Testis (tissue), 2 donors: ENCODE data around the gene ERC2.

ENCODE experiments used
- POLR2A ChIP-seq: fragments of 450-650 bp; IDR thresholded peaks from one replicate; pipeline ENCODE4 v1.6.1; 2017; ENCODE audit warnings: antibody characterized with exemption, mild to moderate bottlenecking, moderate library complexity
- TF ChIP-seq, protein P1 (sequence below), 3 experiments: fragments of 450-650 bp in 2 of 3; fragments of 200-600 bp in 1 of 3; sonication (generic) in 1 of 3; IDR thresholded peaks; one replicate each; pipeline ENCODE4 v1.5.1; 2016 to 2019; ENCODE audit warnings: antibody characterized with exemption in 3 of 3, mild to moderate bottlenecking in 2 of 3, moderate library complexity in 1 of 3

DNA sequence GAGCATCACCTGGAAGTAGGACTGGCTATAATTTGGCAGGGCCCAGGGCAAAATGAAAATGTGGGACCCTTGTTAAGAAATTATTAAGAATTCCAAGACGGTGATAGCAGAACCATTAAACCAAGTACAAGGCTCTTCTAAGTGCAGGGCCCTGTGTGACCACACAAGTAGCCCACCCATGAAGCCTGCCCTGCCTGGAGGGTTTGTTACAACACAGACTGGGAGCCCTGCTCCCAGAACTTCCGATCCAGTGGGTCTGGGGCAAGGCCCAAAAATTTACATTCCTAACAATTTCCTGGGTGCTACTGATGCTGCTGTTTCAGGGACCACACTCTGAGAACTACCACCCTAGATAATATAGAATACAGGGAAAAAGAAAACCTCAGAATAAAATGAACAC lies 666.6 kb downstream of the ERC2 start:
- TF ChIP-seq, protein P1, sequence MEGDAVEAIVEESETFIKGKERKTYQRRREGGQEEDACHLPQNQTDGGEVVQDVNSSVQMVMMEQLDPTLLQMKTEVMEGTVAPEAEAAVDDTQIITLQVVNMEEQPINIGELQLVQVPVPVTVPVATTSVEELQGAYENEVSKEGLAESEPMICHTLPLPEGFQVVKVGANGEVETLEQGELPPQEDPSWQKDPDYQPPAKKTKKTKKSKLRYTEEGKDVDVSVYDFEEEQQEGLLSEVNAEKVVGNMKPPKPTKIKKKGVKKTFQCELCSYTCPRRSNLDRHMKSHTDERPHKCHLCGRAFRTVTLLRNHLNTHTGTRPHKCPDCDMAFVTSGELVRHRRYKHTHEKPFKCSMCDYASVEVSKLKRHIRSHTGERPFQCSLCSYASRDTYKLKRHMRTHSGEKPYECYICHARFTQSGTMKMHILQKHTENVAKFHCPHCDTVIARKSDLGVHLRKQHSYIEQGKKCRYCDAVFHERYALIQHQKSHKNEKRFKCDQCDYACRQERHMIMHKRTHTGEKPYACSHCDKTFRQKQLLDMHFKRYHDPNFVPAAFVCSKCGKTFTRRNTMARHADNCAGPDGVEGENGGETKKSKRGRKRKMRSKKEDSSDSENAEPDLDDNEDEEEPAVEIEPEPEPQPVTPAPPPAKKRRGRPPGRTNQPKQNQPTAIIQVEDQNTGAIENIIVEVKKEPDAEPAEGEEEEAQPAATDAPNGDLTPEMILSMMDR (IDR thresholded peaks at IDR 0.05) = no peak
- TF ChIP-seq POLR2A = no peak
